Activated CD4-positive, alpha-beta T cell treated with anti-CD3 and anti-CD28 coated beads for 24 hours (primary cell): ENCODE measurements around the gene CXXC5.

ENCODE experiments used
- DNase-seq, 2 donors: peaks; one replicate each; pipeline ENCODE4 v3.0.0-alpha.2; 2020; ENCODE audit warnings: low read depth in 2 of 2

Gene CXXC5

DNA sequence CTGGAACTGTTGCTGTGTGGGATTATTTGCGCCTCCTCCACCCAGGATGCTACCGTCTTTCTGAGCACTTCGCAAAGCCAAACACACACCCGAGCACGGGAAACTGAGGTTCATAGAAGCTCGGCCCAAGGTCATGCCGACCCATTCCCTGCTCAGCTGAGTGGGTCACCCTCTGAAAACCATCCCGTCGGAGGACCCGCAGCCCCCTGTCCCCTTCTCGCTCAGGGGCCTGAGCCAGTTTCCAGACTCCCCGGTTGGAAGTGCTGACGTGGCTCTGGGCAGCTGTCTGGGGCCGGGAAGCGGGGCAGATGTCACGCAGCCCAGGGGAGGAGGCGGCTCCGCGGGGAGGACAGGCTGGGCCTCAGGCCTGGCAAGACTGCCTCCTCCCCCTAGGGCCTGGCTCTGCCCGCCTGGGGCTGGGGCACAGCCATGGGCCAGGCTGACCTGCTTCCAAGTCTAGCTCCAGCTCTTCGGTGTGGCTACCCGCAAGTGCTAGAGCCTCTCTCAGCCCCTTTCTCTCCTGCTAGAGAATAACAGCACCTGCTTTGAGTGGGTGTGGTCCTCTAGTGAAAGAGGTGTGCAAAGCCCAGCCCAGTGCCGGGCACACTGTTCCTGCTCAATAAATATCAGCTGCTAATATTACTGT, 9.9 kb upstream of the CXXC5 start:
- DNase-seq: no peak

GRCh38 chr5:139638736-139639618, 9.2 kb upstream of the CXXC5 start:
- no peak for DNase-seq

DNA sequence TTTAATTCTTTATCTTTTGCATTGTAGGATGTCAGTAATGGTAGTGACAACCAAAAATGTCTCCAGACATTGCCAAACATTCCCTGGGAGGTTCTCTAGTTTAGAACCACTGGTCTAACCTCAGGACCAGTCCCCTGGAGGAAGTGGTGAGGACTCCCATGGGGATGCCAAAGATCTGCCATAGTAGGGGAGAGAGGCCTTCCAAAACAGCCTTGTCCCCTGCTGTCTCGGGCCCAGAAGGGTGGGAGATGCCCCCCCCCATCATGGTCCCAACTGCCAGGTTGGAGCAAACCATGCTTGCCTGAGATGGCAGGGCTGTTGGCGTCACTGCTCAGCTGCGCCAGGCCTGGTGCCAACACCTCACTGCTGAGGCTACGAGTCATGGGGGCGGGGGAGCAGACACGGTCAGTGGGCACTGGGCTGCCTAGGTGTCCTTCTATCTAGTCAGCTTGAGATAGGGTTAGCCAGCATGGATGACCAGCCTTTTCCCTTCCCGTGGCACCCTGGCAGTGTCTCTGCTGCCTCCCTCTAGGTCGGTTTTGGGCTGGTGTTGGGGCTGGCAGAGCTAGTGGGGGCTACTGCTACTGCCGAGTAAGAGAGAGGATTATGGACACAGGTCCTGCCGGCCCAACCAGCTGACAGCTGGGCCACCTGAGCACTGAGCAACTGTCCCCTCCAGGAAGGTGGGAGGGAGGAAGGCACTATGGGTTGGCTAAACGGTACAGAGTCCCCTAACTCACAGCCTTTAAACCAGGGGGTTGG, 8.3 kb upstream of the CXXC5 start:
- DNase-seq: no peak

DNA sequence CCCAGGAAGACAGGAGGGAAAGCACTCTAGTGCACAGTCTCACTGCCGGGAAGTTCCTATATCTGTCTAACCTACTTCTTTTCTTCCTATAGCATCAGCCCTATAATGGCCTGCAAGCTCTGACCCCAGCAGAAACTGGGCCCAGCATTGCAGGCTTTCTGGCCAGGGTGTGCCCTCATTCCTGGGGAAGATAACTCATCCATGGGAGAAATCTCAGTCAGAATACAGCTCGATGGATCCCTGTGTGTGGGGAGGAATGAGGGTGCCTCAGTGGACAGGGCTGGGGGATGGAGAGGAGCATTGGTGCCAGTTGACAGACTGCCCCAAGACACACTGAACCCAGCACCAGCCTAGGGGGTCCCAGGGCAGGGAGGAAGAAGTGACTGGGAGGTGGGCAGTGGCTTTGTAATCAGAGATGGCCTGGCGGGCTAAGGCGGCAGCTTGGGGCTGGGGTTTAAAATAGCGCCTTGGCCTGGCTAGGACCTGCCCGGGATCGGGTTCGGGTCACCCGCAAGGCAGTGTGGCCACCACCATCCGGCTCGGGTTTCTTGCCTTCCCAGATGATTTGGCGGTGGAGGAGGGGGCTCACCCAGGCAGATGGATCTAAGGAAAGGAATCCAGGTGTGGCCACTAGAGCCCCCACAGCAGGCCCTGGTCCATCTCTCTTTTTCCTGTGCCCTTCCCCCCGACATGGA, 7.6 kb upstream of the CXXC5 start:
- DNase-seq: no peak

GRCh38 chr5:139641116-139642080, 6.8 kb upstream of the CXXC5 start:
- DNase-seq: no peak

GRCh38 chr5:139642213-139642612, 5.9 kb upstream of the CXXC5 start:
- no peak for DNase-seq

DNA sequence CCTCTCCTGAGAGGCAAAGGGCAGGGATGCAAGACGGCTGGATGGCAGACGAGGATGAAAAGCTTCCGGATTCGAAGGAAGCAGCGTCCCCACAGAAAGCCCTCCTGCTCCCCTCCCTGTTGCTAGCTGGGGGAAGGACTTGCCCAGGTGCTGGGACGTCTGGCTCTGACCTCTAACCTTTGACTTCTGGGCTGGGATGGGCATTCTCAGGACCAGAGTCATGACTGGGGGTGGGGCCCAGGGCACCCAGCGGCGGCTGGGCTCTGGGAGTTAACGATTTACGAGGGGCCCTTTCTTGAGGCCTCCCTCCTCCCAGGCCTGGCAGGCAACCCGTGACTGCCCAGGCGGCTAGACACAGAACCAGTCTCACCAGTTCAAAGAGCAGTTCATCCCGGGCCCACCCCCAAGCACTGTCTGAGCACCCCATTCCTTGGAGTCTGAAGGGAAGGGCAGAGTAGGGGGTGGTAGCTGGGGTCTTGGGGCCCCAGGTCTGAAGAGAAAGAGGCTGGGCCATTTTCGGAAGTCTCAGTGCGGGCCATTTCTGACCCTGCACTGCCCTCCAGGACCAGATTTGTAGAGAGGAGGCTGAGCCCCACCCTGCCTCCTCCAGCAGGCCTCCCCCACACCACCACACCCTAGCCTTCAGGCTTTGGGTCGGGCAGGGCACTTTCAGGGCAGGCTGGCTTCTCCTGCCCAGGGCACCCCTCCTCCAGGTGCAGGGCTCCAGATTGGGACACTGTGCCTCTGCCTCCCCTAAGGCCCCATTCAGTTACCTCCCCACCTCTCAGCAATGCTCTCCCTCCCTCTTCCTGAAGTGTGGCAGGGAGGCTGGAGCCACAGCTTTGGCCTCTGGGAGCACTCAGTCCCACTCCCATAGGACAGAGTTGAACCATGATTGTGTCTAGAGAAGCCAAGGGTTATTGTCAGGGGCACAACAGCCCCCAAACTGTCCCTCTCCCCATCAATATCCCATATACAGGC, 5.0 kb upstream of the CXXC5 start:
- DNase-seq: no peak

- DNase-seq: no peak
These were observed 4.1 kb upstream of the CXXC5 start for GRCh38 chr5:139644001-139644456.

DNA sequence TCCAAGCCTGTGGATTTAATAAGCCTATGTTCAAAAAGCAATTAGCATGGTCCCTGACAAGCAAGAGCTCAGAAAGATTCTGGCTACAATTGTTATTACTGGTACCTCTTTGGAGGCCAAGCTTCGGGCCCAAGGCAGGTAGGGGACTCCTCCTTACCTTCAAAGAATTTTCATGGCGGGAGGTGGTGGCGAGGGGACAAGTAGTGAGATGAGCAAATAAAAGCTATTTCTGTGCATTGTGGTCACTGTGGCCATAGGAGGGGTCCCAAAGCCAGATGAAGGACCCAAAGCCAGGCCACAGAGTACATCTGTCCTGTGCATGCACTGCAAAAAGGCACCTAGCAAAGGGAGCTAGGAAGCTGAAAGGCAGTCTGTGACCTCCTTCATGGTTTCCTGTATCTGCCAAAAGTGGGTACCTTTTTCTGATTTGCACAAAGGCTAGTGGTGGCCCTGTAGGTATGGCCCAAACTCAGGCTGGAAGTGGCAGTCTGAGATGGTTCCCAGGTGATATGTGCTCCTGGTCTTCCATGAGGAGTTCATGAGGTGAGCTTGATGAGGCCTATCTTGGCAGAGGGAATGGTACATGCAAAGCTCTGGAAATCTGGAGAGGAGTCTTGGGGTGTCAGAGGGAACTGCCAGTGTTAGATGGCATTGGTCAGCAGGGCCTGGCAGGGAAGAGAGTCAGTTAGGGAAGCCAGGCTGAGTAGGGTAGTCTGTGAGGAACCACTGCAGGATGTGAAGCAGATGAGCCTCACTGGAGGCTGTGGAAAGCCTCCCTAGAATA, 3.3 kb upstream of the CXXC5 start:
- no peak for DNase-seq

DNA sequence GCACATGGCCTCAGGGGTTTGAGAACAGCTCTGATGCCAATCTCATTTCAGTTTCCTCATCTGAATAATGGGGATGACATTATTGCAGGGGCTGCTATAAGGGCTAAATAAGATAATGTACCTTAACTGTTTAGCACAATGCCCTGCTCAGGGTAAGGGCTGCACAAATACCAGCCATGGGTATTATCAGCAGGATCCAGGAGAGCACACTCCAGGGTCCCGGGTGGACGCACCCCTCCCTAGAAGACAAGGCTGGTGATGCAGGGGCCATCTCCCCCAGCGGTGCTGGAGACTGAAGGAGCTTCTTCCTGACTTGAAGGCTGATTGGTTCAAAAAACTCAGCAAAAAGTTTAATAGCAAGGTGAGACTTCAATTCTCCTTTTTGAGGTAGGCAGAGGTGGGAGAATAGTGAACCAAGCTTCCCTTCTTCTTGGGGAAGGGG, 2.7 kb upstream of the CXXC5 start:
- DNase-seq: no peak

GRCh38 chr5:139646111-139646510, 2.0 kb upstream of the CXXC5 start:
- no peak for DNase-seq

GRCh38 chr5:139646912-139647505, 1.1 kb upstream of the CXXC5 start:
- DNase-seq: no peak

DNA sequence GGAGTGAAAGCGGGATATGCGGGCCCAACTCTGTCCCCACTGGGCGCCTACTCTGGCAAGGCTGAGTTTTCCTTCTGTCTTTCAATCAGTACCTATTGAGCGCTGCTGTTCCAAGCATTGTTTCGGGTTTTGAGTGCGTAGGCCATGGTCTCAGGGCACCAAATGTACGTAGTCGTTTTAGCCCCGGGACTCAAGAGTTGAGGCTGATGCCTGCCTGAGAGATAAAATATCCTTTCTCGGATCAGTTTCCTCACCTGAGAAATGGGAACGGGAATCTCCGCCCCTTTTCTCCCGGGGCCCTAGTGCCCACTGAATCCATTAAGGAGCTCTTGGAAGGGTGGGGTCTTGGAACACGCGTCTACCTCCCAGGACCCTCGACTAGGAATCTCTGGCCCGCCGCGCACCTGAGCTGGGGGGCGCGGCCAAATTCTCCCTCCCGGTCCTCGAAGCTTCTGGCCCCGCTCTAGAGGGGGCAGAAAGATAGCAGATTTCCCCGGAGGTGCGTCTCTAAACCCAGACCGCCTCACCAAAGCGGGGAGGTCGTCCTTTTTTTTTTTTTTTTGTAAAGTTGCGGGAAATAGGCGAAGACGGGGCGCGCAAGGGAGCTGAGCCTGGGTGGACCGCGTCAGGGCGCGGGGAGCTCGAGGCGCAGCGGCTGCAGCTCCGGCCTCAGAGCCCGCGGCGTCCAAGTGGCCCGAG, 494 bp upstream of the CXXC5 start:
- no peak for DNase-seq

- DNase-seq: no peak
These were observed 1.2 kb downstream of the CXXC5 start for GRCh38 chr5:139649082-139649991.

- DNase-seq: no peak
These were observed 2.0 kb downstream of the CXXC5 start for GRCh38 chr5:139650031-139650688.

GRCh38 chr5:139650689-139651042, 2.5 kb downstream of the CXXC5 start:
- no peak for DNase-seq
